ENCODE data around the gene CIBAR2.

Gene CIBAR2

DNA sequence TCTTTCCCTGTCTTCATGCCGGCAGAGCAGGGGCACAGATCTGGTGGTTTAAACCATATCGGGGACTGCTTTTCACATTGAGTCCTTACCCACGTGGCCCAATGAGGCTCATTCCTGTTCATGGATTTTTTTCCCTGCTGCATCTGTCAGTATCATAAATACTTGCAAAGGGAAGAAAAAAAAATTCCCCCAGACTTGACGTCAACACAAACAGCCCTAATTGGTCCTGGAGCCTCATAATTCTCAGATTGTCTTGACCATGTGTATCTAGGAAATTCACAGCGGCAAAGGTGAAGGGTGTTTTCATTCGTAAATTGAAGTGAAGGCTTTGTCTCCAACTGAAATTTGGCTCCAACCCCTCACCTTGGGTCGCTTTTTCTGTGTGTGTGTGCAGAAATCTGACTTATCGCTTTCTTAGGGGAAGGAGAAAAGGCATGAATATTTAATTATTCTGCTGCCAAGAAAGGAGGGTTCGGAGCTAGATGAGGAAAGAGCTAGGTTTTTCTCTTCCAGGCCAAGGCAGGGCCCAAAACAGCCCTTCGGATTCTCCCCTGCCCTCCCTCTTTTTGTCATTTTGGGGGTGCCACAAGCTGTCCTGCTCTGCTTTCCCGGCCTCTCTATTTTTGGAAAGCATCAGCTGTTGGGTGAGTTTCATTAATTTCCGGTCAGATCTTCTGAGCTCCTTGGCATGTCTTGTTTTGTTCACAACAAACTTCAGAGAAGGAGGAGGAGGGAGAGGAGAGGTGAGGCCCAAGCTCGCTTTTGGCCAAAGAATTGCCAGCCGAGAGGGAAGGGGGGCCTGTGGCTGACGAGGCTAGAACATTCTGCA lies 17.8 kb upstream of the CIBAR2 start:
- Histone ChIP-seq H3K56ac (ENCODE audit: low read length) (no peak overlapping the region), H2BK15ac (replicated peaks; ENCODE audit: low read depth) (no peak overlapping the region), H3K4ac (ENCODE audit: low read depth, low read length) (no peak overlapping the region), H3K9ac (ENCODE audit: low read length) (no peak overlapping the region), H4K5ac (ENCODE audit: low read length) (no peak overlapping the region), H3K36me3 (ENCODE audit: control insufficient read depth, insufficient read depth, low read length) (no peaks in the 10 kb centered on the region), H3K23ac (ENCODE audit: low read length) (no peak overlapping the region), H3K18ac (ENCODE audit: low read length) (peak overlapping the region; percentile 12), H3K27me3 (ENCODE audit: insufficient read depth, low read length, poor library complexity) (no peaks in the 10 kb centered on the region), H3K79me1 (ENCODE audit: low read length) (no peaks in the 10 kb centered on the region), H3K79me2 (ENCODE audit: control insufficient read depth, insufficient read depth, low read length) (no peaks in the 10 kb centered on the region), H3K27ac (ENCODE audit: low read depth, low read length) (no peak overlapping the region), H3K4me2 (ENCODE audit: low read length) (no peak overlapping the region), H3K4me1 (ENCODE audit: control insufficient read depth, low read depth, low read length) (no peaks in the 10 kb centered on the region), H2BK120ac (ENCODE audit: low read depth, low read length) (no peak overlapping the region), H2BK5ac (ENCODE audit: low read length) (no peak overlapping the region), H2AK5ac (ENCODE audit: low read length) (no peak overlapping the region), H4K8ac (ENCODE audit: low read depth, low read length) (no peak overlapping the region), H3K4me3 (ENCODE audit: low read length) (no peak overlapping the region)
- no peak for DNase-seq
- WGBS (ENCODE audit: extremely low coverage, insufficient coverage, low lambda C conversion rate): no CpG with 5 or more reads among the region's 15 CpGs

- H3K9ac ChIP-seq (ENCODE audit: low read length): no peak overlapping the region
- no peaks in the 10 kb centered on the region for H3K36me3 ChIP-seq (ENCODE audit: control insufficient read depth, insufficient read depth, low read length)
- H4K8ac ChIP-seq (ENCODE audit: low read depth, low read length): no peak overlapping the region
- H4K5ac ChIP-seq (ENCODE audit: low read length): no peak overlapping the region
- no peak overlapping the region for H3K4ac ChIP-seq (ENCODE audit: low read depth, low read length)
- H3K23ac ChIP-seq (ENCODE audit: low read length): no peak overlapping the region
- H3K27ac ChIP-seq (ENCODE audit: low read depth, low read length): no peak overlapping the region
- H3K4me1 ChIP-seq (ENCODE audit: control insufficient read depth, low read depth, low read length): no peaks in the 10 kb centered on the region
- no peak overlapping the region for H3K4me3 ChIP-seq (ENCODE audit: low read length)
- H2AK5ac ChIP-seq (ENCODE audit: low read length): no peak overlapping the region
- no peak overlapping the region for H3K56ac ChIP-seq (ENCODE audit: low read length)
- no peak for DNase-seq
- H3K18ac ChIP-seq (ENCODE audit: low read length): no peak overlapping the region
- H2BK15ac ChIP-seq (replicated peaks; ENCODE audit: low read depth): no peak overlapping the region
- H3K4me2 ChIP-seq (ENCODE audit: low read length): no peak overlapping the region
- no CpG with 5 or more reads among the region's 9 CpGs for WGBS (ENCODE audit: extremely low coverage, insufficient coverage, low lambda C conversion rate)
- no peaks in the 10 kb centered on the region for H3K79me2 ChIP-seq (ENCODE audit: control insufficient read depth, insufficient read depth, low read length)
- H2BK120ac ChIP-seq (ENCODE audit: low read depth, low read length): no peak overlapping the region
- no peaks in the 10 kb centered on the region for H3K79me1 ChIP-seq (ENCODE audit: low read length)
- no peak overlapping the region for H2BK5ac ChIP-seq (ENCODE audit: low read length)
- H3K27me3 ChIP-seq (ENCODE audit: insufficient read depth, low read length, poor library complexity): no peaks in the 10 kb centered on the region
These were observed 16.0 kb upstream of the CIBAR2 start for GRCh38 chr16:85128079-85128837.

GRCh38 chr16:85127379-85127723 lies 15.1 kb upstream of the CIBAR2 start:
- no peak overlapping the region for H3K56ac ChIP-seq (ENCODE audit: low read length)
- no peak overlapping the region for H3K27ac ChIP-seq (ENCODE audit: low read depth, low read length)
- no peaks in the 10 kb centered on the region for H3K4me1 ChIP-seq (ENCODE audit: control insufficient read depth, low read depth, low read length)
- no peaks in the 10 kb centered on the region for H3K79me2 ChIP-seq (ENCODE audit: control insufficient read depth, insufficient read depth, low read length)
- no peaks in the 10 kb centered on the region for H3K36me3 ChIP-seq (ENCODE audit: control insufficient read depth, insufficient read depth, low read length)
- no peak overlapping the region for H3K23ac ChIP-seq (ENCODE audit: low read length)
- H2BK120ac ChIP-seq (ENCODE audit: low read depth, low read length): no peak overlapping the region
- H4K8ac ChIP-seq (ENCODE audit: low read depth, low read length): no peak overlapping the region
- H3K4me2 ChIP-seq (ENCODE audit: low read length): no peak overlapping the region
- no peak overlapping the region for H3K4ac ChIP-seq (ENCODE audit: low read depth, low read length)
- no peak overlapping the region for H4K5ac ChIP-seq (ENCODE audit: low read length)
- H3K18ac ChIP-seq (ENCODE audit: low read length): no peak overlapping the region
- no peak overlapping the region for H2BK15ac ChIP-seq (replicated peaks; ENCODE audit: low read depth)
- no peak overlapping the region for H3K4me3 ChIP-seq (ENCODE audit: low read length)
- no peak overlapping the region for H2AK5ac ChIP-seq (ENCODE audit: low read length)
- no peak overlapping the region for H2BK5ac ChIP-seq (ENCODE audit: low read length)
- no peak for DNase-seq
- no peaks in the 10 kb centered on the region for H3K27me3 ChIP-seq (ENCODE audit: insufficient read depth, low read length, poor library complexity)
- no peaks in the 10 kb centered on the region for H3K79me1 ChIP-seq (ENCODE audit: low read length)
- WGBS (ENCODE audit: extremely low coverage, insufficient coverage, low lambda C conversion rate): no CpG with 5 or more reads among the region's 3 CpGs
- H3K9ac ChIP-seq (ENCODE audit: low read length): no peak overlapping the region

- H2AK5ac ChIP-seq (ENCODE audit: low read length): no peak overlapping the region
- no peak overlapping the region for H3K23ac ChIP-seq (ENCODE audit: low read length)
- H3K27me3 ChIP-seq (ENCODE audit: insufficient read depth, low read length, poor library complexity): no peaks in the 10 kb centered on the region
- H2BK120ac ChIP-seq (ENCODE audit: low read depth, low read length): no peak overlapping the region
- peak; percentile 37 for DNase-seq
- H3K27ac ChIP-seq (ENCODE audit: low read depth, low read length): no peak overlapping the region
- no peak overlapping the region for H2BK15ac ChIP-seq (replicated peaks; ENCODE audit: low read depth)
- no peaks in the 10 kb centered on the region for H3K36me3 ChIP-seq (ENCODE audit: control insufficient read depth, insufficient read depth, low read length)
- no peaks in the 10 kb centered on the region for H3K79me2 ChIP-seq (ENCODE audit: control insufficient read depth, insufficient read depth, low read length)
- no peak overlapping the region for H2BK5ac ChIP-seq (ENCODE audit: low read length)
- no peaks in the 10 kb centered on the region for H3K4me1 ChIP-seq (ENCODE audit: control insufficient read depth, low read depth, low read length)
- no CpG with 5 or more reads among the region's 20 CpGs for WGBS (ENCODE audit: extremely low coverage, insufficient coverage, low lambda C conversion rate)
- no peak overlapping the region for H4K5ac ChIP-seq (ENCODE audit: low read length)
- H3K9ac ChIP-seq (ENCODE audit: low read length): no peak overlapping the region
- H3K4ac ChIP-seq (ENCODE audit: low read depth, low read length): no peak overlapping the region
- peak overlapping the region; percentile 52 for H3K18ac ChIP-seq (ENCODE audit: low read length)
- H3K4me2 ChIP-seq (ENCODE audit: low read length): no peak overlapping the region
- H3K4me3 ChIP-seq (ENCODE audit: low read length): no peak overlapping the region
- H4K8ac ChIP-seq (ENCODE audit: low read depth, low read length): no peak overlapping the region
- no peaks in the 10 kb centered on the region for H3K79me1 ChIP-seq (ENCODE audit: low read length)
- no peak overlapping the region for H3K56ac ChIP-seq (ENCODE audit: low read length)
These were observed 14.6 kb upstream of the CIBAR2 start for GRCh38 chr16:85126705-85127378.

DNA sequence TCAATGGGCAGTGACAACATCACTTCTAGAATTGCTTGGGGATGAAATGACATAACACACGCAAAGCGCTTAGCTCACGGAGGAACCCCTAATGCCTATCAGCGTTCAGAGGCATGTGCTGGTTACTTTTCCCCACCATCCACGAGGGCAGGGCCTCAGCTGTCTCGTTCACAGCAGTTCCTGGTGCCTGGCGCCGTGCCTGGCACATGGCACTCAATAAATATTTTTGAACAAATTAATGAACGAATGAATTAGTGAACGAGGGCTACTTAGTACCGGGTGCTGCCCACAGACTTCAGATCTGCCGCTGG lies 14.1 kb upstream of the CIBAR2 start:
- Histone ChIP-seq H3K27ac (ENCODE audit: low read depth, low read length) (no peak overlapping the region), H2BK5ac (ENCODE audit: low read length) (no peak overlapping the region), H4K5ac (ENCODE audit: low read length) (no peak overlapping the region), H2BK120ac (ENCODE audit: low read depth, low read length) (no peak overlapping the region), H3K4ac (ENCODE audit: low read depth, low read length) (no peak overlapping the region), H3K79me1 (ENCODE audit: low read length) (no peaks in the 10 kb centered on the region), H3K4me3 (ENCODE audit: low read length) (no peak overlapping the region), H2BK15ac (replicated peaks; ENCODE audit: low read depth) (no peak overlapping the region), H3K4me2 (ENCODE audit: low read length) (no peak overlapping the region), H3K36me3 (ENCODE audit: control insufficient read depth, insufficient read depth, low read length) (no peaks in the 10 kb centered on the region), H3K79me2 (ENCODE audit: control insufficient read depth, insufficient read depth, low read length) (no peaks in the 10 kb centered on the region), H3K27me3 (ENCODE audit: insufficient read depth, low read length, poor library complexity) (no peaks in the 10 kb centered on the region), H3K23ac (ENCODE audit: low read length) (no peak overlapping the region), H2AK5ac (ENCODE audit: low read length) (no peak overlapping the region), H3K56ac (ENCODE audit: low read length) (no peak overlapping the region), H3K4me1 (ENCODE audit: control insufficient read depth, low read depth, low read length) (no peaks in the 10 kb centered on the region), H3K9ac (ENCODE audit: low read length) (no peak overlapping the region), H3K18ac (ENCODE audit: low read length) (no peak overlapping the region), H4K8ac (ENCODE audit: low read depth, low read length) (no peak overlapping the region)
- DNase-seq: no peak
- WGBS (ENCODE audit: extremely low coverage, insufficient coverage, low lambda C conversion rate): no CpG with 5 or more reads among the region's 12 CpGs
